ENCODE measurements around the gene ENDOV. TPM values are rescaled to one million over a fixed set of nuclear protein-coding genes. Genes with fewer than 3 reads are reported as not detected.

The ENDOV gene
- total RNA-seq, 1 experiment from 2014 or later: 45.6 TPM

DNA sequence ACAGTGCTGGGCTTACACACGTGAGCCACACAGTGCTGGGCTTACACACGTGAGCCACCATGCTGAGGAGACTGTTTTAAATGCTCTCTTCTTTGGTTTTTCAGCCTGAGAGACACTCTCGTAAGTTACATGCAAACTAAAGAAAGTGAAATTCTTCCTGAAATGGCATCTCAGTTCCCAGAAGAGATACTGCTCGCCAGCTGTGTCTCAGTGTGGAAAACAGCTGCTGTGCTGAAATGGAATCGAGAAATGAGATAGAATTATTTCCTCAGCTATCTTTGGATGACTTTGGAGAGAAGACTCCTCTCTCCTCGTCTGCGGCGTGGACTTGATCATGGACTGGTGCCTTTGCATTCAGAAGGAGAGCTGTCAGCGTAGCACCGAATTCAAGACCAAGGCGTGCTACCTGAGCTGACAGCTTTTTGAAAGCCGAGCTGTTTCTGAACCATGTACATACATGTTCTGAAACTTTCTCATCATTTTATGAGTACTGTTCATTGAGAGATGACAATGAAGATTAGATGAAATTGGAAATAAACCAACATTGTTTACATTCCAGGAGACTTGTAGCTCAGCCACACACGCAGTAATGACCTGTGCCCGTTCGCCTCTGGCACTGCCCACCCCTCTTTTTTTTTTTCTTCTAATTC lies 21.6 kb upstream of the ENDOV start:
- intact Hi-C loops (cut with micrococcal nuclease): no loop called here
- H3K4me1 ChIP-seq (ENCODE audit: control insufficient read depth in 1 of 2, insufficient read depth in 2 of 2, low read length in 2 of 2): 0 out of 4 replicates have a peak, but pooled peaks cover 0 to 2% of the 10 kb centered on the region in 2 experiments
- TSS peak; percentile 22 for BruUV-seq (replicated peaks)
- ChIA-PET RAD21 (ENCODE audit: low non-redundant PET in 1 of 2, low total read pairs in 2 of 2, uncharacterized antibody in 2 of 2, unreplicated experiment in 2 of 2) (no interaction called here), POLR2A (no interaction called here), CTCF (no interaction called here)
- TF ChIP-seq RAD21 (IDR thresholded peaks at IDR 0.05; ENCODE audit: low read depth): no peak
- no peak for TF ChIP-seq CEBPB (IDR thresholded peaks at IDR 0.05; ENCODE audit: low read depth)
- TF ChIP-seq, protein P1, sequence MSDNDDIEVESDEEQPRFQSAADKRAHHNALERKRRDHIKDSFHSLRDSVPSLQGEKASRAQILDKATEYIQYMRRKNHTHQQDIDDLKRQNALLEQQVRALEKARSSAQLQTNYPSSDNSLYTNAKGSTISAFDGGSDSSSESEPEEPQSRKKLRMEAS (IDR thresholded peaks at IDR 0.05): no peak
- TF ChIP-seq, protein P2, sequence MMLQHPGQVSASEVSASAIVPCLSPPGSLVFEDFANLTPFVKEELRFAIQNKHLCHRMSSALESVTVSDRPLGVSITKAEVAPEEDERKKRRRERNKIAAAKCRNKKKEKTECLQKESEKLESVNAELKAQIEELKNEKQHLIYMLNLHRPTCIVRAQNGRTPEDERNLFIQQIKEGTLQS (IDR thresholded peaks at IDR 0.05): no peak
- TF ChIP-seq SP1 (IDR thresholded peaks at IDR 0.05; ENCODE audit: low read depth): no peak
- TF ChIP-seq ZNF274 (IDR thresholded peaks at IDR 0.05; ENCODE audit: low read depth, low read length): no peak
- TF ChIP-seq SRF (IDR thresholded peaks at IDR 0.05; ENCODE audit: low read depth): no peak
- TF ChIP-seq JUND (IDR thresholded peaks at IDR 0.05): no peak
- no peak for TF ChIP-seq SIN3A (IDR thresholded peaks at IDR 0.05; ENCODE audit: low read depth)
- TF ChIP-seq, protein P3, sequence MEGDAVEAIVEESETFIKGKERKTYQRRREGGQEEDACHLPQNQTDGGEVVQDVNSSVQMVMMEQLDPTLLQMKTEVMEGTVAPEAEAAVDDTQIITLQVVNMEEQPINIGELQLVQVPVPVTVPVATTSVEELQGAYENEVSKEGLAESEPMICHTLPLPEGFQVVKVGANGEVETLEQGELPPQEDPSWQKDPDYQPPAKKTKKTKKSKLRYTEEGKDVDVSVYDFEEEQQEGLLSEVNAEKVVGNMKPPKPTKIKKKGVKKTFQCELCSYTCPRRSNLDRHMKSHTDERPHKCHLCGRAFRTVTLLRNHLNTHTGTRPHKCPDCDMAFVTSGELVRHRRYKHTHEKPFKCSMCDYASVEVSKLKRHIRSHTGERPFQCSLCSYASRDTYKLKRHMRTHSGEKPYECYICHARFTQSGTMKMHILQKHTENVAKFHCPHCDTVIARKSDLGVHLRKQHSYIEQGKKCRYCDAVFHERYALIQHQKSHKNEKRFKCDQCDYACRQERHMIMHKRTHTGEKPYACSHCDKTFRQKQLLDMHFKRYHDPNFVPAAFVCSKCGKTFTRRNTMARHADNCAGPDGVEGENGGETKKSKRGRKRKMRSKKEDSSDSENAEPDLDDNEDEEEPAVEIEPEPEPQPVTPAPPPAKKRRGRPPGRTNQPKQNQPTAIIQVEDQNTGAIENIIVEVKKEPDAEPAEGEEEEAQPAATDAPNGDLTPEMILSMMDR (IDR thresholded peaks at IDR 0.05 in 2 of 3, conservative IDR thresholded peaks at IDR 0.05 in 1 of 3; ENCODE audit: borderline replicate concordance in 1 of 3, insufficient read depth in 1 of 3, low read depth in 2 of 3, low read length in 2 of 3): no peak
- no peak for TF ChIP-seq EGR1 (IDR thresholded peaks at IDR 0.05; ENCODE audit: low read depth)
- no peak for TF ChIP-seq EZH2 (IDR thresholded peaks at IDR 0.05)
- TF ChIP-seq, protein P4, sequence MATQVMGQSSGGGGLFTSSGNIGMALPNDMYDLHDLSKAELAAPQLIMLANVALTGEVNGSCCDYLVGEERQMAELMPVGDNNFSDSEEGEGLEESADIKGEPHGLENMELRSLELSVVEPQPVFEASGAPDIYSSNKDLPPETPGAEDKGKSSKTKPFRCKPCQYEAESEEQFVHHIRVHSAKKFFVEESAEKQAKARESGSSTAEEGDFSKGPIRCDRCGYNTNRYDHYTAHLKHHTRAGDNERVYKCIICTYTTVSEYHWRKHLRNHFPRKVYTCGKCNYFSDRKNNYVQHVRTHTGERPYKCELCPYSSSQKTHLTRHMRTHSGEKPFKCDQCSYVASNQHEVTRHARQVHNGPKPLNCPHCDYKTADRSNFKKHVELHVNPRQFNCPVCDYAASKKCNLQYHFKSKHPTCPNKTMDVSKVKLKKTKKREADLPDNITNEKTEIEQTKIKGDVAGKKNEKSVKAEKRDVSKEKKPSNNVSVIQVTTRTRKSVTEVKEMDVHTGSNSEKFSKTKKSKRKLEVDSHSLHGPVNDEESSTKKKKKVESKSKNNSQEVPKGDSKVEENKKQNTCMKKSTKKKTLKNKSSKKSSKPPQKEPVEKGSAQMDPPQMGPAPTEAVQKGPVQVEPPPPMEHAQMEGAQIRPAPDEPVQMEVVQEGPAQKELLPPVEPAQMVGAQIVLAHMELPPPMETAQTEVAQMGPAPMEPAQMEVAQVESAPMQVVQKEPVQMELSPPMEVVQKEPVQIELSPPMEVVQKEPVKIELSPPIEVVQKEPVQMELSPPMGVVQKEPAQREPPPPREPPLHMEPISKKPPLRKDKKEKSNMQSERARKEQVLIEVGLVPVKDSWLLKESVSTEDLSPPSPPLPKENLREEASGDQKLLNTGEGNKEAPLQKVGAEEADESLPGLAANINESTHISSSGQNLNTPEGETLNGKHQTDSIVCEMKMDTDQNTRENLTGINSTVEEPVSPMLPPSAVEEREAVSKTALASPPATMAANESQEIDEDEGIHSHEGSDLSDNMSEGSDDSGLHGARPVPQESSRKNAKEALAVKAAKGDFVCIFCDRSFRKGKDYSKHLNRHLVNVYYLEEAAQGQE (IDR thresholded peaks at IDR 0.05; ENCODE audit: low read depth): no peak
- ATAC-seq (no peak), DNase-seq (ENCODE audit: low read depth, low spot score) (no peak)
- H3K4me3 ChIP-seq (replicated peaks in 1 of 2; ENCODE audit: low read depth in 1 of 2, low read length in 2 of 2): no peak overlapping the region
- no peaks in the 10 kb centered on the region for H3K9me3 ChIP-seq (ENCODE audit: control insufficient read depth in 1 of 2, insufficient read depth in 1 of 2, low read depth in 1 of 2, low read length in 2 of 2)
- H3K36me3 ChIP-seq (ENCODE audit: control insufficient read depth in 1 of 2, insufficient read depth in 2 of 2, low read length in 2 of 2): peaks cover 4 to 5% of the 10 kb centered on the region in 2 experiments; a peak in 1 of 4 replicates
- no peaks in the 10 kb centered on the region for H3K27me3 ChIP-seq (ENCODE audit: insufficient read depth, low read length)
- no peaks in the 10 kb centered on the region for H3K79me2 ChIP-seq (ENCODE audit: insufficient read depth, low read length)
- H3K9ac ChIP-seq (ENCODE audit: low read length): no peak overlapping the region
- H3K9me2 ChIP-seq (ENCODE audit: insufficient read depth): no peaks in the 10 kb centered on the region
- H2AFZ ChIP-seq (ENCODE audit: low read depth, low read length, poor library complexity, severe bottlenecking): no peak overlapping the region
- H4K20me1 ChIP-seq (ENCODE audit: insufficient read depth): no peaks in the 10 kb centered on the region
- no peak overlapping the region for H3K4me2 ChIP-seq (ENCODE audit: low read length)
- H3K27ac ChIP-seq (ENCODE audit: low read depth, low read length): no peak overlapping the region

Data from HCT116 (cell line).